GM18861 (cell line): ENCODE data around the gene CNTNAP2.
"Not testable (repeated sequence)": the region's sequence is repeated elsewhere in the genome, so short reads cannot be mapped to it uniquely, and the experiment has no call there.

Experiments used
- ATAC-seq: cut with Tn5 transposase; IDR thresholded peaks from one replicate; pipeline ENCODE4 v1.9.1; 2021; ENCODE audit not compliant: unreplicated experiment

CNTNAP2 gene

GRCh38 chr7:147593271-147594057, 1476.9 kb downstream of the CNTNAP2 start:
- no peak for ATAC-seq

DNA sequence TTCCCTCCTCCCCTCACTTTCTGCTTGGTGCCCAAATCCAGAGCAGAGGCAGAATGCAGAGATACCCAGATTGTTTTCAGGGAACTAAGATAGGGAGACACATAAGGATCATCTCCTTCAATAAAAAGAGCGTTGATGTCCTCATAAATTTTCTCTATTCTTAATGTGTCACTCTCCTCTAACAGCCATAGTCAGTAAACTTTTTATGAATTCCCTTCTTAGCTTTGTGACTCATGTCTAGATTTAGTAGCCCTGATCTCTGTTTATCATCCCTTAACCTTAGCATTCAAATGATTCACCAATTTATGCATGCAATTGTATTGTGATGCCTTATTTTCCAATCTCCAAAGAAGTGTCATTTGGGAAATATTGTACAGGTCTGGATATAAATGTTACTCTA, 1478.4 kb downstream of the CNTNAP2 start:
- ATAC-seq: no peak

- not testable (repeated sequence) for ATAC-seq
Measured at GRCh38 chr7:147598687-147599086, 1482.1 kb downstream of the CNTNAP2 start.

- no peak for ATAC-seq
Measured at GRCh38 chr7:147605323-147605722, 1488.7 kb downstream of the CNTNAP2 start.

DNA sequence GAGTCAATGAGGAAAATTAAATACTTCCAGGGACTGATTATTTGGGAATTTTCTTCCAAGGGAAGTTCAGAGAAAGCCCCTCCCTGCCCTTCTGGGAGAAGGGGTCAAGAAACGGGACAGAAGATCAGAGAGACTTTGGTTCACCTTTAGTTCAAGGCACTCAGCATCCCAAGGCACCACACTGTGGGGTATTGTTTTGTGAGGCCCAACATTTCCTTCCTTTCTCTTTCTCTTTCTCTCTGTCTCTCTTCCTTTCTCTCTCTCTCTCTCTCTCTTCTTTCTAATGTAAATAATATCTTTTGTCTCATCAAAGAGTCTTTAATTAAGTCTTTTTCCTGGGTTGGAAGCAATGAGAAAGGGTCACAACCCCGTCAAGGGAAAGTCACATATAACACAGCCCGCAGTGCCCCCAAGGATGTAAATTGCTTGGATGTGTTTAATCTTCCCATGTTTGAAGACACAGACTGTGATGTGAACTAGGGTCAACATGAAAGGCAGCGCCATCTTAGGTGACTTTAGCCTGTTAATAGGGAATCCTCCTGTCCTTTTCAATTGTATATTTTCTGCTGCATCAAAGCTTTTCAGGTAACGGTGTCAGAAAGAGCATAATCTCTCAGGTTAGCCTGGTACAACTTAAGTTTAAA, 1490.7 kb downstream of the CNTNAP2 start:
- no peak for ATAC-seq

DNA sequence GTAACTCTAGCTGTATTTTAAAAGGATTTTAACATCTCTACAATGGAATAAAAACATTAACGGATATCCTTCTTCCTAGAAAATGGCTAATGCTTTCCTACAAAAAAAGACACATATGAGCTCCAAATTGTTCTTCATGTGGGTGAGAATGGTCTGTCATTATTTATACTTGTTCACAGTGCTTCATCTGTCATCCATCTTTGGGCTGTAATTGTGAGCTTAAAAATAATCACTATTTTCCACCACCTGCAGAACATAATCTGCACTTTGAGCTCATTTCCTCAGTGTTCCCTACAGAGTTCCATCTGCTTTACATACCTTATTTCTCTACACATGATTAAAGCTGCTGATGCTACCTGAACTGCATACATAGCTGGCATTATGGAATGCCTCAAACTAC, 1494.8 kb downstream of the CNTNAP2 start:
- ATAC-seq: no peak

DNA sequence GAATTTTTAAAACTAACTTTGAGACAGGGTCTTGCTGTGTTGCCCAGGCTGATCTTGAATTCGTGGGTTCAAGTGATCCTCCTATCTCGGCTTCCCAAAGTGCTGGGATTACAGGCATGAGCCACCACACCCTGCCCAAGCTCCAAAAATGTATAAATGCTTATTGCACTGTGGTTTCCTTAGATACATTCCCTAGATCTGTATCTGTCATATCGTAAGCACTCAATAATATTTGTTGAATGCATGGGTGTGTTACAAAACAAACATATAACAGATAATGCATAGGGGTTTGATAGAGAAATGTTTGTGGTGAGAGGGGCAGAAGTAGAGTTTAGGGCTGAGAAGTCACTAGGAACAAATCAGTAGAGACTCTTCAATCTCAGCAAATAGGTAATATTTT, 1518.7 kb downstream of the CNTNAP2 start:
- ATAC-seq: no peak

DNA sequence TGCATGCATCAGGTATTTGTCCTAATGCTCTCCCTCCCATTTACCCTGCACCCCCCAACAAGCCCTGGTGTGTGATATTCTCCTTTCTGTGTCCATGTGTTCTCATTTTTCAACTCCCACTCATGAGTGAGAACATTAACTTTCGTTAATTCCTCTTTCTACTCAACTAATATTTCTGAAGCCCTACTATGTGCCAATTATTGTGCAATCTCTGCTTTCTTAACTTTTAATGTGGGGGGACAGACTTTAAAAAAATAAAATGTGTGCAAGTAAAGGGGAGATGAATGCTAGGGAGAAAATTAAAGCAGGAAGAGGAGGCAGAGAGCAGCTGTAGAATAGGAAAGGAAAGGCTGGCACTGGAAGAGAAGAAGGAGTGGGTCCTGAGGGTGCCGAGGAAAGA, 1520.0 kb downstream of the CNTNAP2 start:
- ATAC-seq: no peak

DNA sequence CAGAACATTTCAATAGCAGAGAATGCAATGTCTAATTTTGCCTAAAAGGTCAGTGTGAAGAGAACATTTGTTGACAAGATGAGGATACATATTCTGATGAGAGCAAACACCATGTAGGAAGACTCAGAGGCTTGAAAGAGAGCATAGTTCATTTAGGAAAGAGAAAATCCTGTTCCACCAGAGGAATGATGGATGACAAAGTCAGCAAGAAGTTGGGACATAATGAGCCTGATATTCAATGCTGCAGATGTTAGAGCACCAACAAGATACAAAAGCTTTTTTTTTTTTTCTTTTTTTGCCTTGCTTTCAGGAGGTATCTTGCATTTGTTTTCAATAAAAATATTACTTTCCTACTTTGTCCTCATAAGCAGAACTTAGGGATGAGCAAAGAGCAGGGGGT, 1522.0 kb downstream of the CNTNAP2 start:
- ATAC-seq: no peak

- no peak for ATAC-seq
Measured at GRCh38 chr7:147639037-147639436, 1522.4 kb downstream of the CNTNAP2 start.

DNA sequence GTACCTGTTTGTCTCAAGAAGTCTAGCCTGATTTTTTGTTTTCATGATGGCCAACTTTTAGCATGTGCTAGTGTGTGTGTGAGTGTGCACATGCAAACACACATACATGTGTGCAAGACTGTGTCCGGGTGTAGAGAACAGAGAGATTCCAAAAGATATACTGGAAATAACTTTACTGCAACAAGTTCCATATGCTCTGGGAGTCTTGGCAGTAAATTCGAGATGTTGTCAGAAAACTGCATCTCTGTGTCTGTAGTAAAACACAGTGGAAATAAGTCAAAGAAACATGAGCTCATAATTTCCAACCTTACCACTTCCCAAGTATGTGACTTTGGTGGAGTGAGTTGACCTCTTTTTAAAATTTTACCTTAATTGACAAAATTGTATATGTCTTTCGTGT, 1523.2 kb downstream of the CNTNAP2 start:
- no peak for ATAC-seq

GRCh38 chr7:147640821-147641220, 1524.2 kb downstream of the CNTNAP2 start:
- ATAC-seq: no peak

GRCh38 chr7:147646568-147646967, 1530.0 kb downstream of the CNTNAP2 start:
- ATAC-seq: no peak

DNA sequence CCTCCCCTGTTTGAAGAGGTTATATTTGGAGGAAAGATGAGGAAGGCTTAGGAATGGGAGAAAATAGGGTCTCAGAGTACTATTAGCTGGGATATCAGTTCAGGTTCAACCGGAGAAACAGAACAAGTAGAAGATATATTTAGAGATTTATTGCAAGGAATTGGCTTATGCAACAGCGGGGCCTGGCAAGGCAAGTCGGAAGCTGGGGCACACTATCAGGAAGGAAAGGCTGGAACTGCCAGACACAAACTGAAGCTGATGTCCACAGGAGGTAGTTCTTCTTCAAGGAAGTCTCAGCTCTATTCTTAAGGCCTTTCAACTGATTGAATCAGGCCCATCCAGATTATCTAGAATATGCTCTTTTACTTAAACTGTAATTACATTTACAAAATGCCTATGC, 1534.4 kb downstream of the CNTNAP2 start:
- no peak for ATAC-seq

GRCh38 chr7:147651601-147652000, 1535.0 kb downstream of the CNTNAP2 start:
- no peak for ATAC-seq

DNA sequence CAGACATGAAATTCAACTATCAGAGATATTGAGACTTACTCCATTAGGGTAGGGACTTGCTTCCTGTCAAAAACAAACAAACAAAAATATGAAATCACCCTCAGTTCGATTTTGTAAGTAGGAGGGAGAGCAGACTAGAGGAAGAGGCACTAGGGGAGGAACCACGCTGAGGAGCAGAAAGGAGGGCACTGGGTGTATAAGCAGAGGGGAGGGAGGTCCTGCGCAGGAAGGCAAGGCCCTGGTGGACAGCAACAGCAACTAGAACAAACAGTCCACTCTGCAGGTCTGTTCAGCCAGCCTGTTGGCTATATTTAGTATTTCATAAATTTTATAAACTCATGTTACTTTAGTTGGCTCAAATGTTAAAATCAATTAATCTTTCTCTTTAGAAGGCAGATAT, 1536.9 kb downstream of the CNTNAP2 start:
- no peak for ATAC-seq

- ATAC-seq: no peak
Measured at GRCh38 chr7:147658392-147658967, 1541.9 kb downstream of the CNTNAP2 start.

DNA sequence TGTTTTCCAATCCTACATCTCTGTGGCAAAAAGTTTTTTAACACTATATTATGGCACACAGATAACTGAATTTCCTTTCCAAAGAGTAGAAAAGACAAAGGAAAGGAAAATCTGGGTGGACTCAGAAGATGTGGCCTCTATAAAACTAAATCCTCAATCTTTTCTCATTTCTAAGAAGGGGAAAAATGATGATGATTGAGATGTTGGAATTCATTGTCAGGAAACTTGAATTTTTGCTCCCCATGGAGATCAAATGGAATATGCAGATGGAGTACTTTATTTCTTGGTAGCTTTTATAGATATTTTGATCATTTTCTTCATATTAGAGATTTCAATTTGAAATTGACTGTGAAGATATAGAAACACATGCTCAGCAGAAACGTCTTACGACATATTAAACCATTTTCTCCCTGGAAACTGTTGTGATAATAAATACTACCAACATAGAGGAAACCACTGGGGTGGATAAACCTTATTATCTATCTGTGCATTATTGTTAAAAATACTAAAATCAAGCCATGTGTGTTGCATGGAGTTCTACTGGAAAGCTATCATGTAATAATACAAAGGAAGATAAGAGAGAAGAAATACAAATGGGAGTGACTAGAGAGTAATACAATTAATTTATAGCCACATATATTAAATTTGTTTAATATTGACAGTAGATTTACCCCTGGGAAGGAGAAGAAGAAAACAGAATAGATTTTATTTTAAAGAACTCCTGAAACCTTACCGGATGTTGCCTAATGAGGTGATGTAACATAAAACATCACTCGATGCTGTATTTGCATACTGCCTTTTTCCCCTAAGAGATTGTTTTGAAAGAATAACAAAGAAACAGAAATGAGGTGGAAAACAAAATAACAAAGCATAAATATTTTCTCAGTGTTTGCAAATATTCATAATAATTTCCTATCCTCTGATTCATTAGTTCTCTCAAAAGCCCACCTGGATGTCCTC, 1542.7 kb downstream of the CNTNAP2 start:
- no peak for ATAC-seq

DNA sequence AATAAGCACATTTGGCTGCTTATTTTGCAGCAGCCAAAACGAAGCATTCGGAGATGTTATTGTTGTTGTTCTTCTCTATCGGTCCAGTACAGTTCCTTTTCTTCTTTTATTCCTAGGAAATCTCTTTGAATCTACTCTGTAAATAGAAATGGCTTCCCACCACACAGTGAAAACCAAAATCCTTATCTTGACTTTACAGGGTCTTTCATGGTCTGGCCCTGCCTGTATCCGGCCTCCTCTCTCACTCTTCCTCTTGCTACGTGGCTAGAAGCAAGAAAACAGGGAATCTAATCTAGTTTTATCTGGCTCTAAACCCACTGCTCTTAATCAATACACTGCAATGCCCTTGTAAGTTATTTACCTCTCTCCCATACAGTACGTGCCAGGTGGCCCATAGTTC, 1547.9 kb downstream of the CNTNAP2 start:
- no peak for ATAC-seq

GRCh38 chr7:147670759-147671158, 1554.2 kb downstream of the CNTNAP2 start:
- ATAC-seq: no peak

DNA sequence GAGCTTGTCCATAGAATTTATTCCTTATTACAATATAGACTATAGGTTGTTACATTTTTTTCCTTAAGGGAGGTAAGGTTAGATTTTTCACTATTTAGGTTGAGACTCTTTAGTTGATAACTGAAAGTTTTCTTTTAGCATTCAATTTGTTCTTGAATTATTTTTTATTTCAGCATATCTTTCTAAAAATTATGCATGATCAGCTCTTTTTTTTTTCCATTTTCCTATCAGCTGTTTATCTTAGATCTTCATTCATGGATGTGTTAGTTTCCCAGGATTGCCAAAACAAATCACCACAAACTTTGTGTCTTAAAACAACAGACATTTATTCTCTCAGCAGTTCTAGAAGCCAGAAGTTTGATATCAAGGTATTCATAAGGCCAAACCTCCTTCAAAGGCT, 1558.1 kb downstream of the CNTNAP2 start:
- no peak for ATAC-seq
